GM15510 (cell line): Measurements from ENCODE around the gene MIEF2.

Source experiments
- POLR2A ChIP-seq: IDR thresholded peaks from 3 replicates; pipeline ENCODE4 v1.6.1; 2011; ENCODE audit warnings: borderline replicate concordance; ENCODE audit not compliant: insufficient read length; ENCODE audit errors: extremely low read depth

MIEF2 gene

GRCh38 chr17:18230288-18231141 is 29.9 kb upstream of the MIEF2 start:
- TF ChIP-seq POLR2A, result no peak

GRCh38 chr17:18231164-18231563 is 29.3 kb upstream of the MIEF2 start:
- TF ChIP-seq POLR2A, result no peak

GRCh38 chr17:18233803-18234518 is 26.5 kb upstream of the MIEF2 start:
- TF ChIP-seq POLR2A, result no peak

GRCh38 chr17:18234853-18235380 is 25.5 kb upstream of the MIEF2 start:
- no peak for TF ChIP-seq POLR2A

- TF ChIP-seq POLR2A, result no peak
Observed at GRCh38 chr17:18235743-18236256, 24.7 kb upstream of the MIEF2 start.

- TF ChIP-seq POLR2A, result no peak
Observed at GRCh38 chr17:18236494-18236893, 24.0 kb upstream of the MIEF2 start.

- TF ChIP-seq POLR2A, result no peak
Observed at GRCh38 chr17:18237461-18237860, 23.0 kb upstream of the MIEF2 start.

GRCh38 chr17:18238299-18238698 is 22.2 kb upstream of the MIEF2 start:
- no peak for TF ChIP-seq POLR2A

- no peak for TF ChIP-seq POLR2A
Observed at GRCh38 chr17:18240449-18240848, 20.0 kb upstream of the MIEF2 start.

GRCh38 chr17:18241229-18241871 is 19.1 kb upstream of the MIEF2 start:
- TF ChIP-seq POLR2A, result no peak

GRCh38 chr17:18245038-18245776 is 15.3 kb upstream of the MIEF2 start:
- no peak for TF ChIP-seq POLR2A

- no peak for TF ChIP-seq POLR2A
Observed at GRCh38 chr17:18246109-18246725, 14.2 kb upstream of the MIEF2 start.

- no peak for TF ChIP-seq POLR2A
Observed at GRCh38 chr17:18246880-18247612, 13.4 kb upstream of the MIEF2 start.

- no peak for TF ChIP-seq POLR2A
Observed at GRCh38 chr17:18247613-18248001, 12.9 kb upstream of the MIEF2 start.

GRCh38 chr17:18248300-18248731 is 12.1 kb upstream of the MIEF2 start:
- no peak for TF ChIP-seq POLR2A
